ENCODE results near the gene CLEC11A.

CLEC11A gene, protein sequence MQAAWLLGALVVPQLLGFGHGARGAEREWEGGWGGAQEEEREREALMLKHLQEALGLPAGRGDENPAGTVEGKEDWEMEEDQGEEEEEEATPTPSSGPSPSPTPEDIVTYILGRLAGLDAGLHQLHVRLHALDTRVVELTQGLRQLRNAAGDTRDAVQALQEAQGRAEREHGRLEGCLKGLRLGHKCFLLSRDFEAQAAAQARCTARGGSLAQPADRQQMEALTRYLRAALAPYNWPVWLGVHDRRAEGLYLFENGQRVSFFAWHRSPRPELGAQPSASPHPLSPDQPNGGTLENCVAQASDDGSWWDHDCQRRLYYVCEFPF

GRCh38 chr19:50723069-50723468, at the start of gene CLEC11A:
TSS of gene CLEC11A (plus strand) at chr19:50723364. CDS start at chr19:50723526, 162 bp downstream.
- DNase-seq (ENCODE audit: low read depth) = no peak

- DNase-seq (ENCODE audit: low read depth) = no peak
Observed at GRCh38 chr19:50676625-50677197, 46.5 kb upstream of the CLEC11A start.

- DNase-seq (ENCODE audit: low read depth) = no peak
Observed at GRCh38 chr19:50677636-50678035, 45.5 kb upstream of the CLEC11A start.

DNA sequence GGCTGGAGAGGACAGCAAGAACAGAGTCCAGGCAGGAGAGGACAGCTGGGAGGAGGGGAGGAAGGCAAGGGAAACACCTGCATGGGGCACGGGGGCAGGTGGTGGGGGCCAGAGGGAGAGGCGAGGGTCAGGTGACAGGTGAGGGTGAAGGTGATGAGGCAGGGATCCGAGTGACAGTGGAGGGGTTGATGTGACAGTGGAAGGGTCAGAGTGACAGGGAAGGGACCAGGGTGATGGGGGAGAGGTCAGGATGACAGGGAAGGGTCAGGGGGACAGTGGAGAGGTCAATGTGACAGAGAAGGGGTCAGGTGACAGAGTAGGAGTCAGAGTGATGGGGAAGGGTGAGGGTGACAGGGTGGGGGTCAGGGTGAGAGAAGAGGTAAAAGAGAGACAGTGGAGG, 44.8 kb upstream of the CLEC11A start:
- DNase-seq (ENCODE audit: low read depth) = no peak

DNA sequence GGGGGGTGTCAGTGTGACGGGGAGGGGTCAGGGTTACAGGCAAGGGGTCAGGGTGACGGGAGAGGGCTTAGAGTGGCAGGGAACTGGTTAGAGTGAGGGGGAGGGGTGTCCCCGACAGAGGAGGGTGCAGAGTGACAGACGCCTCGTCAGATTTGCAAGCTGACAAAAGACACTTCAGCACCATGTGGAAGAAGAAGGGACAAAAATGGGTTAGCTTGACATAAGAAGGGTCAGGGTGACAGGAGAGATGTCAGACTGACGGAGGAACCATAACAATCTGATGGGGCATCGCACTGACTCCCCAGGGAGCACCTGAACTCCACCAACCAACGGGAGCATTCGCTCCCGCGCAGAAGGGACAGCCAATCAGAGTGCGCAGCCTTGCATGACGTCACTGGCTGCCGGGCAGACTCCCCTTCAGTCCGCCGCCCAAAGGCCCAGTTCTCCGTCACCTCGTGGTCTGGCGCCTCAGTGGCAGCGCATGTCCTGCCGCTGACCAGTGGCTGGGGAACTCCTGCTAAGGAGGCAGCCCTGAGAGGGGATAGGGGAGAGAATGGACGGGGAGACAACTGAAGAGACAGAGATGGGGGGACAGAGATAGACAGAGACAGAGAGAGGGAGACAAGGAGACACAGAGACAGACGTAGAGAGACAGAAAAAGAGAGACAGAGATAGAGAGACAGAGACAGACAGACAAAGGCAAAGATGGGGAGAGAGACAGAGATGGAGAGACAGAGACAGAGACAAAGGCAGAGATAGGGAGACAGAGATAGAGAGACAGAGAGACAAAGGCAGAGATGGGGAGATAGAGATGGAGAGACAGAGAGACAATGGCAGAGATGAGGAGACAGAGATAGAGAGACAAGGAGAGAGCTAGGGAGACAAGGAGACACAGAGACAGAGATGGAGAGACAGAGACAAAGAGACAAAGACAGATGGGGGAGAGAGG, 43.7 kb upstream of the CLEC11A start:
- peak; percentile 49 for DNase-seq (ENCODE audit: low read depth)

DNA sequence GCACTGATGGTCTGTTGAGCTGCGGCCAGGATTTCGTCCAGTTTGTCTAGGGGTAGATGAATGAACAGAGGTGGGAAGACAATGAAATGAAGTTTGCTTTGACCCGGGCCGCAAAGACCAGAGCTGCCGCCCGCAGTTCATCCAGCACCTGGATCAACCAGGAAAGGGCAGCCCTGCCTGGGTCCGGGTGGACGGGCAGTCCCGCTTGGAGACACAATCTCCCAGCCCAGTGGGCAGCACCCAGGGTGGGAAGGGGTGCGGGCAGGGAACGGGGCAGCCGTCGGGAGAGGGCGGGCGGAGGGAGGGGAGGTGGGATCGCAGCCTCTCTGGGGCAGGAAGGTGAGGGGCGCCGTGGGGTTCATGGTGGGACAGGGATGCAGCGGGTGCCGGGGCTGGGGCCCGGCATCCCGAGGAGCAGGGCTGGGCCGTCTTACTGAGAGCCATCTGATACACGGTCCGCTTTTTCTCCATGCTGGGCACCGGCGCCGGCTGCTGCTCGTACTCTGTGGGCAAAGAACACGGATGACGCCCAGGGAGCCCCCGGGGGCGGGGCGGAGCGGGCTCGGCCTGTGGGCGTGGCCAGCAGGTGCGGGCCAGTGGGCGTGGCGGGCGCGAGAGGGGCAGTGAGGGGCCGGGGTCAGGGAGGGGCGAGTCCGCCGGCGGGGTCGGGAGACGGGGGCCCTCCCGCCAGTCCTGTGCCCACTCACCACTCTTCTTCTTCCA, 36.7 kb upstream of the CLEC11A start:
- no peak for DNase-seq (ENCODE audit: low read depth)

DNA sequence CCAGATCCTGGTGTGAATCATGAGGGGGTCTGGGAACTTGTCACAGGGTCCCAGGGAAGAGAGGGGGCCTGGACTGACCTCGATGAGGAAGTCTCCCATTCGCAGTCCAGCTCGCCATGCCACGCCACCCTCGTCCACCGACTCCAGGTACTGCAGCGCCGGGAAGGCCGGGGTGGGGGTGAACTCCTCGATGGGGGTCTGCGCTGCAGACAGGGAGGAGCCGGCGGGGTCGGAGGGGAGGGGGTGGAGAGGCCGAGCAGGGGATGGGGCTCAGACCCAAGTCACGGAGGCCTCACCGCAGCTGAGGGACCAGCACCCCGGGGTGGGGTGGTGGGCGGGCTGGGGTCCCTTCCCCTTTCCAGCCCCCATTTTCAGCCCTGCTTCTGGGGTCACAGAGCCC, 34.4 kb upstream of the CLEC11A start:
- no peak for DNase-seq (ENCODE audit: low read depth)

DNA sequence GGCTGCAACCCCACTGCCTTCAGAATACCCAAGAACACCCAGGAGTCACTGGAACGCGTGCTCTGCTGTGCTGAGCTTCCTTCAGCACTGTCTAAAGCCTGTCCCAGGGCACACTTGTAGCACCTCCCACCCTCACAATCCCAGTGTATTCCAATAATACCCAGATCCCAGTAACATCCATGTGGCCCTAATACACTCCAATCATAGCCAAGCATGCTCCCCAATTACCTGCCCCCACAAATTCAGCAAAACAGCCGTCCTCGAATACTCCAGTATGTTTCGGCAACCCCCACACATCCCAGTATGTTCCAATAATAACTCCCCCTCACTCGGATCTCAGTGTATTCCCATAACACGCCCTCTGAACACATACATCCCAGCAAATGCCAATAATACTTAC, 32.7 kb upstream of the CLEC11A start:
- DNase-seq (ENCODE audit: low read depth) = no peak

DNA sequence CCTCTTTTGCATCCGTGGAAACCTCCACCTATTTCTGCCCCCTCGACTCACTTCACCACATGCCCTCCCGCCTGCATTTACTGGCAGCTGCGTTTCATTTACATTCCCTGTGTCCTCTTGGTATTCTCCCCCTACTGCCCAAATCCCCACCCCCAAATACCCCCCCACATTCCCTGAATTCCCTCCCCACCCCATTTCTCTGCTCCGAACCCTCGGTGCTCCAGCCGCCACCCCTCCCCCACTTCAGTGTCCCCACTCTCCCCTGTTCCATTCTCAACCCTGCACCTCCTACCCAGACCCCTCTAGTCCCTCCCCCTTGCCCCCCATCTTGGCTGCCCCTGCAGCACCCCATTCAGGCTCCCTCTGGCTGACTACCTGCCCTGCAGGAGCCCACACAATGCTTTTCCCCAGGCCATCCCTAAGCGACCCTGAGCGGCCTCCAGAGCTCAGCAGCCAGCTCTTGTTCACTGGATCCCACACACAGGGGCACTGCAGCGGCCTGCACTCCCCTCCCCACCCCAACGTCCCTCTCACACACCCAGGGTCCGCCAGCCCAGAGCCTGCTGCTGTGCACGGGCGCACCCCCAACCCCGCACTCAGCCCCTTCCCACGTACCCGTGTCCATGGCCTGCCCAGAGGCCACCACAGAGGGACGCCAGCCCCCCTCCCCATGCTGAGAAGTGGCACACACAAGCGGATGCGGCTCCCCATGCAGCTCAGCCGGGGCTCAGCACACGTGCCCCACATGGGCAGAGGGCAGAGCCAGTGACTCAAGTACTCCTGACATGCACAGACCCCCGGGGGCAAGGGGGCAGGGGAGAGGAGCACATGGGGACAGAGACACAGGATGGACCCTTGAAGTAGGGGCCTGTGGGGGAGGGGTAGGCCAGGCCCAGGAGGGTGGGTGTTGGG, 29.8 kb upstream of the CLEC11A start:
- no peak for DNase-seq (ENCODE audit: low read depth)

DNA sequence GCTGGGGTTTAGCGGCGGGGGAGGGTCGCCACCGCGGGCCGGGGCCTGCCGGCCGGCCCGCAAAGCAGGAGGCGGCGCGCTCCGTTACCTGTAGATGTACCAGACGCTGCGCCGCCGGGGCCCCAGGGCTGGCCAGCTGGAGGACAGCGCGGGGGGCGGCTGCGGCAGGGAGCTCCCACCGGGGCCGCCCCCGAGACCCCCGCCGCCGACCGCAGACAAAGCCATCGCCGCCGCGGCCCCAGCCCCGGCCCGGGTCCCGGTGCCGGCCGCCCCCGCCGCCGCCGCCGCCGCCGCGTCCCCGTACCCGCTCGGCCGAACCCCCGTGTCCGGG, 28.4 kb upstream of the CLEC11A start:
- DNase-seq (ENCODE audit: low read depth) = no peak

DNA sequence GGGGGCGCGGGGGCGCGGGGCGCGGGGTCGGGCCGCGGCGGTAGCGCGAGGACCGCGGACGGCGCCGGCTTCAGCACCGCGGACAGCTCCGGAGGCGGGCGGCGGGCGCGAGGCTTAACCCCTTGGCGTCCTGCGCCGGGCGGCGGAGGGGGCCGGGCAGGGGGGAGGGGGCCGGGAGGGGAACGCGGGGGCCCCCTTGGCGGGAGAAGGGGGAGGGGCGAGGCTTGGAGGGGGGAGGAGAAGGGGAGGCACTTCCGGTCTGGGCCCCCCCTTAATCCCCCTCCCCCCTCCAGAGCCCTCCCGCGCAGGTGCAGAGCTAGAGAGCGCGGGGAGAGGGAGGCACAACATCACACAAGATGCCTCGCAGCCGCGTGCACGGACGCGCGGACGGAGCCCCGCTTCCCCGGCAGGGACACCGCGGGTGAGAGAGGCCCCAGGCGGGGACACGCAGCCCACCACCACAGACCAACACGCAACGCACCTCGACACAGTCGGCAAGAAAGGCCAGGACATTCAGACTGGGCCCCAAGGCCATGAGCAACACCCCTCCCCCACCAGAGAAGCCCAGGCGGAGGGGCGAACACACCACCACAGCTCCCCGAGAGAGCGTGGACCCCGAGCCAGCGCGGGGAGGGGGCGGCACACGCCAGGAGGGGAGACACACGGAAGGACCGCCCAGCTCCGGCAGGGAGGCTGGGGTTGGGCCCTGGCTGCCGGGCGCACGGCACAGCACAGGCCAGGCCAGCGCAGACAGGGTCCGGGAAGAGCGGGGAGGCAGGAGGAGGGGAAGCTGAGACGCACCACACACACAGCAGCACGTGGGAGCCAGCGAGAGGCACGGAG, 27.7 kb upstream of the CLEC11A start:
- DNase-seq (ENCODE audit: low read depth) = no peak

DNA sequence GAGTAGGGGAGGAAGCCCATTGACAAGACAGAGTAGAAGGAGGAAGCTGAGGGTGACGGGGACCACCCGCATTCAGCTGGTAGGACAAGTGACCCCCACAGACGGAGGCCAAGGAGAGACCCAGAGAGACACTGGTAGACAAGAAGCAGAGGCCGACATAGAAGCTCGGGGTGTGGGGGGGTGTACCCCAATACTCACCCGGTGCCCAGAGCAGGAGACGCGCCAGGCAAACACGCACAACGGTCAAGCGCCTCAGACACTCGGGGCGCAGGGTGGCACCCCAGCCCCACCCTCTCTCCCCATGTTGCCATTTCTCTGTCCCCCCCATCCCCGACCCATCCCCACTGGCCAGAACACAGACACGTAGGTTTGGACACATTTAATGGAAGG, 27.1 kb upstream of the CLEC11A start:
- DNase-seq (ENCODE audit: low read depth) = no peak

DNA sequence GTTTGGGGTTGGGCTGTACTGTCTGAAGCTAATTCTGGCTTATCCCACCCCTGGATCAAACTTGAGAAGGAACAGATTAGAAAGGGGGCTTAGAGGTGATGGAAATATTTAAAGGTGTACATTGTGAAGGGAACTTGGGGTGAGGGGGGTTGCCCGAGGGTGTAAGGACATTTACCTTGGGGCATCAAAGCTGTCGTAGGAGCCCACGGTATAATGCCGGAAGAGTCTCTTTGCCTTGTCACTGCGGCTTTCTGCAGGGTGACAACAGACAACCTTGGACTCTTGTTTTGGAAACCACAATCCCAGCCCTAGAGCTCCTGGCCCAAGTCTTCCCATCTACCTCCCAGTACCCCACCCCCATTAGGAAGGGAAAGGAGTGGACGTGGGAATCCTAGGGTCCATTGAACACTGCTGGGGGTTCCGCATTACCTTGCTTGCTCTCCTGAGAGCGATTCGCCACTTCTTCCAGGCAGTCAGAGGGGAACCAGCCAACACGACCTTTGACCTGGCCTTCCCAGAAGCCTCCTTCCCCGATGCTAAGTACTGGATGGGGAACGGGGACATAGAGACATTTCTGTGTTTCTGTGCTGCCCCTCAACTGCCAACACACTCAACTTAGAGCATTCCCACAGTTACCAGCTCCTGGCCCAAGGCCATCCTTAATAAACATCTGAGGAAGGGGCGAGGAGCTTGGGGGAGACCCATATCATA, 25.6 kb upstream of the CLEC11A start:
- no peak for DNase-seq (ENCODE audit: low read depth)

- no peak for DNase-seq (ENCODE audit: low read depth)
Observed at GRCh38 chr19:50701367-50701985, 21.7 kb upstream of the CLEC11A start.

- no peak for DNase-seq (ENCODE audit: low read depth)
Observed at GRCh38 chr19:50702158-50702870, 20.9 kb upstream of the CLEC11A start.

DNA sequence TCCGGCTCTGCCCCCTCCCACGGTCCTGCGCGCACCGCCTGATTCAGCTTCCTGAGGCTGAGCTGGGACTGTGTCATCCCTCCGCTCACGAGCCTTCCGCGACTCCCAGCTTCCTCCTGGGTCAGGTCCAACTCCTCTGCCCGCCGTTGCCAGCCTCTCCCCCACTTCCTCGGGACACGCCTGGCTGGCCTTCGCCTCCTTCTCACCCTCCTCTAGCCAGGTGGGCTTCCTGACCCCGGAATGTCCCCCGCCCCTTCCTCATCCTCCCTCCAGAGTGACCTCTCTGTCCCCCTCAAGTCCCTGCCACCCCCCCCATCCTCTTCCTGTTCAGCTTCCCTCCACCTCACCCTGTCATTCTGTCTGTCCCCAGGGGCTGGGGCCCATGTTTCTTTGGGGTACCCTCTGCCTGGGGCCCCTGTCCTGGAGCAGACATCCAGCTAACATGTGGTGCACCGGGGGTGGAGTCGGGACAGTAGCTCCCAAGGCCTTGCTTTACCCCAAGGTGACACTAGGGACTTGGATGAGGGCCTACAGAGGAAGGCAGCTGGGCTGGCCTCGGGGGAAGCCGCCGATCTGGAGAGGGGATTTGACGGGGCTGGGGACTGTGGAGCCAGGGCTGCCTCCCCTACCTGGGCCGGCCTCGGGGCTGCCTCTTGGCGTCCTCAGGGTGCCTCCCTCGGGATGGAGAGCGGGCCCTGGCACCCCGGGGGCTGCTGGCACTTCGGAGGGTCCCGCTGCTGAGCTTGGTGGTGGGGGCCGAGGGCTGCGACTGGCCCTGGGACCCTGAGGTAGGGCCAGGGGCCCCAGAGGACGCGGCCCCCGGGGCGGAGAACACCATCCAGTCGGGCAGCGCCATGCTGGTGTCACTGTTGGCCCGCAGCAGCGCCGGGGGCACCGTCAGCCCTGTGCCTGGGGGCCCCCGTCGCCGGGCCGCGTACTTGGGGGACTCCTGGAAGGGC, 20.0 kb upstream of the CLEC11A start:
- no peak for DNase-seq (ENCODE audit: low read depth)

Data from activated T-helper 1 cell treated with Interleukin-2 at 50 U/mL for 16 hours (primary cell).